Measurements from ENCODE around the gene DCC.

Gene DCC

GRCh38 chr18:52824126-52824525 lies 484.1 kb downstream of the DCC start:
- no peak for DNase-seq (ENCODE audit: low spot score)

- DNase-seq (ENCODE audit: low spot score): no peak
Measured at GRCh38 chr18:52826994-52827393, 487.0 kb downstream of the DCC start.

- no peak for DNase-seq (ENCODE audit: low spot score)
Measured at GRCh38 chr18:52829320-52829719, 489.3 kb downstream of the DCC start.

- DNase-seq (ENCODE audit: low spot score): no peak
Measured at GRCh38 chr18:52829876-52830405, 489.9 kb downstream of the DCC start.

GRCh38 chr18:52844323-52844722 lies 504.3 kb downstream of the DCC start:
- DNase-seq (ENCODE audit: low spot score): no peak

- DNase-seq (ENCODE audit: low spot score): no peak
Measured at GRCh38 chr18:52845036-52845435, 505.0 kb downstream of the DCC start.

GRCh38 chr18:52850031-52850560 lies 510.1 kb downstream of the DCC start:
- DNase-seq (ENCODE audit: low spot score): no peak

GRCh38 chr18:52861558-52861957 lies 521.6 kb downstream of the DCC start:
- no peak for DNase-seq (ENCODE audit: low spot score)

- no peak for DNase-seq (ENCODE audit: low spot score)
Measured at GRCh38 chr18:52869349-52869923, 529.4 kb downstream of the DCC start.

- no peak for DNase-seq (ENCODE audit: low spot score)
Measured at GRCh38 chr18:52869942-52870907, 530.2 kb downstream of the DCC start.

GRCh38 chr18:52874774-52875173 lies 534.8 kb downstream of the DCC start:
- DNase-seq (ENCODE audit: low spot score): no peak

- no peak for DNase-seq (ENCODE audit: low spot score)
Measured at GRCh38 chr18:52875725-52876124, 535.7 kb downstream of the DCC start.

GRCh38 chr18:52888014-52888413 lies 548.0 kb downstream of the DCC start:
- DNase-seq (ENCODE audit: low spot score): no peak

GRCh38 chr18:52894801-52895200 lies 554.8 kb downstream of the DCC start:
- DNase-seq (ENCODE audit: low spot score): no peak

GRCh38 chr18:52897611-52898484 lies 557.9 kb downstream of the DCC start:
- no peak for DNase-seq (ENCODE audit: low spot score)

GRCh38 chr18:52898485-52899058 lies 558.6 kb downstream of the DCC start:
- no peak for DNase-seq (ENCODE audit: low spot score)

GRCh38 chr18:52902188-52902587 lies 562.2 kb downstream of the DCC start:
- DNase-seq (ENCODE audit: low spot score): no peak

GRCh38 chr18:52903857-52904256 lies 563.9 kb downstream of the DCC start:
- DNase-seq (ENCODE audit: low spot score): no peak

- DNase-seq (ENCODE audit: low spot score): no peak
Measured at GRCh38 chr18:52907543-52908308, 567.7 kb downstream of the DCC start.

- no peak for DNase-seq (ENCODE audit: low spot score)
Measured at GRCh38 chr18:52914148-52914547, 574.2 kb downstream of the DCC start.

GRCh38 chr18:52920665-52921064 lies 580.7 kb downstream of the DCC start:
- no peak for DNase-seq (ENCODE audit: low spot score)
